ENCODE data around the gene LRTM2.

DNA sequence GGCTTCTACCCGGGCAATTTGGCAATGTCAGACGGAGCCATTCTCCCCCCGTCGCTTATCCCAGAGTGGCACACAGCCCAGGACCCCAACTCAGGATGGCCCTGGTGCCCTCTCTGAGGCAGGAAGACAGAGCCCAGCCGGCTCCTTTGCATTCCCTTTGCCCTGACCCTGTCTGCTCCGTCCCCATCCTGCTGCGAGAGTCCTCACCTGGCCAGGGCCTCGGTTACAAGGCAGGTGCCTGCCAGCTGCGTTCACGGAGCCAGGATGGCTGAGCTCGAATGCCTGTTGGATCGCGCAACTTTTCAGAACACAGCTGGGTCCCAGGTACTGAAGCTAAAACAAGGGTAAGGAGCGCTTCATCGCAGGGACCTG is 18.6 kb downstream of the LRTM2 start:
- TF ChIP-seq NFIC (IDR thresholded peaks at IDR 0.05) (no peak), POLR2A (conservative IDR thresholded peaks at IDR 0.05) (no peak), NFYB (IDR thresholded peaks at IDR 0.05; ENCODE audit: extremely low read depth, insufficient read length) (no peak), KLF1 (tag; IDR thresholded peaks at IDR 0.05) (no peak)
- TF ChIP-seq, protein P1, sequence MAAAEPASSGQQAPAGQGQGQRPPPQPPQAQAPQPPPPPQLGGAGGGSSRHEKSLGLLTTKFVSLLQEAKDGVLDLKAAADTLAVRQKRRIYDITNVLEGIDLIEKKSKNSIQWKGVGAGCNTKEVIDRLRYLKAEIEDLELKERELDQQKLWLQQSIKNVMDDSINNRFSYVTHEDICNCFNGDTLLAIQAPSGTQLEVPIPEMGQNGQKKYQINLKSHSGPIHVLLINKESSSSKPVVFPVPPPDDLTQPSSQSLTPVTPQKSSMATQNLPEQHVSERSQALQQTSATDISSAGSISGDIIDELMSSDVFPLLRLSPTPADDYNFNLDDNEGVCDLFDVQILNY (CRISPR knock-in tag; IDR thresholded peaks at IDR 0.05) = no peak

Measured in K562 (cell line).